Heart left ventricle (tissue), 16 donors: Measurements from ENCODE around the gene GPR25. TPM values are rescaled to one million over a fixed set of nuclear protein-coding genes. Genes with fewer than 3 reads are reported as not detected.

ENCODE experiments used
- ATAC-seq, 4 donors: fragments of 200-7000 bp; cut with Tn5 transposase; one replicate each; pipeline ENCODE4 v1.9.1; 2020 to 2022; ENCODE audit warnings: moderate library complexity in 4 of 4, mild to moderate bottlenecking in 3 of 4, moderate number of reproducible peaks in 1 of 4
- DNase-seq, 5 donors: peaks; one replicate each; pipeline ENCODE4 v3.0.0-alpha.2; 2020
- H3K27ac ChIP-seq, 12 donors: fragments of 200-600 bp; sonication (generic) in 4 of 12; one replicate each; pipeline versions ENCODE4 v1.5.0 to v1.8.0; 2016 to 2022; ENCODE audit warnings: mild to moderate bottlenecking in 2 of 12
- H3K27me3 ChIP-seq, 9 donors: fragments of 200-600 bp; sonication (generic) in 2 of 9; one replicate each; pipeline versions ENCODE4 v1.5.1 to v1.8.0; 2016 to 2022; ENCODE audit warnings: mild to moderate bottlenecking in 3 of 9
- H3K36me3 ChIP-seq, 9 donors: fragments of 200-600 bp; sonication (generic) in 2 of 9; one replicate each; pipeline versions ENCODE4 v1.5.0 to v1.8.0; 2018 to 2022; ENCODE audit warnings: mild to moderate bottlenecking in 2 of 9
- H3K4me1 ChIP-seq, 12 donors: fragments of 200-600 bp; sonication (generic) in 4 of 12; one replicate each; pipeline versions ENCODE4 v1.5.0 to v1.8.0; 2016 to 2022; ENCODE audit warnings: mild to moderate bottlenecking in 3 of 12
- H3K4me3 ChIP-seq, 12 donors: fragments of 200-600 bp; sonication (generic) in 4 of 12; one replicate each; pipeline versions ENCODE4 v1.5.0 to v1.8.0; 2017 to 2022; ENCODE audit warnings: mild to moderate bottlenecking in 9 of 12, moderate library complexity in 4 of 12
- H3K9me3 ChIP-seq, 12 donors: fragments of 200-600 bp; sonication (generic) in 4 of 12; one replicate each; pipeline versions ENCODE4 v1.5.0 to v1.8.0; 2016 to 2022; ENCODE audit warnings: mild to moderate bottlenecking in 1 of 12
- POLR2A ChIP-seq, 2 donors: fragments of 450-650 bp; IDR thresholded peaks; one replicate each; pipeline ENCODE4 v1.6.1; 2017; ENCODE audit warnings: antibody characterized with exemption in 2 of 2, mild to moderate bottlenecking in 2 of 2, moderate library complexity in 2 of 2
- WGBS, 4 donors: extraction: QIAGEN DNeasy Blood & Tissue Kit in 2 of 4; methylation state at CpG; one replicate each; pipeline versions ENCODE4 v1.1.5 to v1.1.7; 2013 to 2018; 5-methylcytosine and 5-hydroxymethylcytosine counted together
- intact Hi-C, 10 donors: fragments of 100-400 bp; cut with DNase I; formaldehyde crosslinking; loops; one replicate each; pipeline versions ENCODE4 v1.11.1 to v1.14.2; 2022
- polyA plus RNA-seq, 2 donors: library from polyadenylated mRNA; stranded (reverse); fragments of 200-250 nt; gene quantifications; one replicate each; pipeline ENCODE4 v1.2.3, GENCODE V29; 2013
- total RNA-seq, 9 donors: library from RNA; depleted of rRNA in 2 of 9; stranded (reverse); fragments of >200 nt in 2 of 9; fragmentation: NEBNext Ultra II Directional in 3 of 9; extraction: Animal tissue kit (Norgen Biotek cat#: 25700) in 3 of 9; gene quantifications; one replicate each; pipeline versions ENCODE4 v1.1.0 to v1.2.4, GENCODE V29; 2016 to 2023
- TF ChIP-seq, protein P1 (sequence below), 12 donors: fragments of 200-600 bp; sonication (generic) in 4 of 12; IDR thresholded peaks; one replicate each; pipeline versions ENCODE4 v1.5.0 to v1.8.0; 2018 to 2022; ENCODE audit warnings: antibody characterized with exemption in 12 of 12, mild to moderate bottlenecking in 5 of 12
- donor health status: ischemic (EF 13 %, LVEDD 7.1; RV severe dilation, severe dysfunction).
- donor health status: healthy with polysubstance abuse.
- donor health status: DM: no; HTN: yes; CAD: no.
- donor health status: DM: no; HTN: no; CAD: no.
- donor health status: ischemic (EF 25% LVEDD 6.9; RV normal size, moderate dysfunction).
- donor health status: ischemic (EF 25% LVEDD 5.7; RV mildly dilated, moderate dysfunction).
- donor health status: healthy.
- donor health status: DM: yes; HTN: yes; CAD: no.
- donor health status: ischemic (EF 35%, LVEDD 5.7; RV mildly dilated, moderate dysfunction).
- donor health status: nonischemic (EF 11% LVEDD 7.7; RV severe dilation, severe dysfunction).
- donor health status: DM: yes; HTN: yes; CAD: no.
- donor health status: PGD.
- donor health status: ischemic (EF 29% LVEDD 5.4; RV normal size, mild dysfunction).
- donor health status: nonischemic (EF 23%, LVEDD 6.1; RV moderate dilation, normal function).

GPR25 gene
- total and polyA plus RNA-seq, 11 donors: not detected

DNA sequence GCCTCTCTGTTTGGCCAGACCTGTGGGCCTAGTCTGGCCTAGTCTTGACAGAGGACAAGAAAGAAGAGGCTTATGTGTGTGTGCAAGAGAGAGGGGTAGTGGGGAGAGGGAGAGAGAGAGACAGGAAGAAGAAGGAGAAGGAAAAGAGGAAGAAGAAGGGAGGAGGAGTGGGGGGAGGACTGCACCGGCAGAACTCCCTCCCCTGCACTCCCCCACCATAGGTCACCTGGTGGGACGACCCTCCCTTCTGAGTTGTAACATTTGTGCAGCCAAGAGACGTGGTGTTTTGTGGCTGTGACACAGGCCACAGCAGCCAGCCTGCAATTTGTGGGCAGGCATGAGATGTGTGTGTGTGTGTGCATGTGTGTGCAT is 26.2 kb downstream of the GPR25 start:
- H3K36me3 ChIP-seq: no peaks in the 10 kb centered on the region
- no peak overlapping the region for H3K27ac ChIP-seq
- WGBS, 4 donors: 50 to 71% (median 61%) methylated on average over 3 of the region's 3 CpGs
- peaks cover 0 to 4% (median 0%) of the 10 kb centered on the region in 9 donors for H3K27me3 ChIP-seq
- no peak for DNase-seq
- H3K4me3 ChIP-seq: no peak overlapping the region
- intact Hi-C loops: no loop called here
- TF ChIP-seq, protein P1, sequence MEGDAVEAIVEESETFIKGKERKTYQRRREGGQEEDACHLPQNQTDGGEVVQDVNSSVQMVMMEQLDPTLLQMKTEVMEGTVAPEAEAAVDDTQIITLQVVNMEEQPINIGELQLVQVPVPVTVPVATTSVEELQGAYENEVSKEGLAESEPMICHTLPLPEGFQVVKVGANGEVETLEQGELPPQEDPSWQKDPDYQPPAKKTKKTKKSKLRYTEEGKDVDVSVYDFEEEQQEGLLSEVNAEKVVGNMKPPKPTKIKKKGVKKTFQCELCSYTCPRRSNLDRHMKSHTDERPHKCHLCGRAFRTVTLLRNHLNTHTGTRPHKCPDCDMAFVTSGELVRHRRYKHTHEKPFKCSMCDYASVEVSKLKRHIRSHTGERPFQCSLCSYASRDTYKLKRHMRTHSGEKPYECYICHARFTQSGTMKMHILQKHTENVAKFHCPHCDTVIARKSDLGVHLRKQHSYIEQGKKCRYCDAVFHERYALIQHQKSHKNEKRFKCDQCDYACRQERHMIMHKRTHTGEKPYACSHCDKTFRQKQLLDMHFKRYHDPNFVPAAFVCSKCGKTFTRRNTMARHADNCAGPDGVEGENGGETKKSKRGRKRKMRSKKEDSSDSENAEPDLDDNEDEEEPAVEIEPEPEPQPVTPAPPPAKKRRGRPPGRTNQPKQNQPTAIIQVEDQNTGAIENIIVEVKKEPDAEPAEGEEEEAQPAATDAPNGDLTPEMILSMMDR (IDR thresholded peaks at IDR 0.05): no peak
- TF ChIP-seq POLR2A (IDR thresholded peaks at IDR 0.05): no peak
- H3K9me3 ChIP-seq: no peaks in the 10 kb centered on the region
- H3K4me1 ChIP-seq: peaks cover 0 to under 1% (median 0%) of the 10 kb centered on the region in 12 donors
- no peak for ATAC-seq

GRCh38 chr1:200899451-200899915 is 26.7 kb downstream of the GPR25 start:
- WGBS, 4 donors: 88 to 91% (median 90%) methylated on average over 7 to 10 of the region's 10 CpGs
- no peak for DNase-seq

GRCh38 chr1:200899954-200900867 is 27.4 kb downstream of the GPR25 start:
- TF ChIP-seq, protein P1 (IDR thresholded peaks at IDR 0.05): no peak
- no peak for TF ChIP-seq POLR2A (IDR thresholded peaks at IDR 0.05)
- WGBS, 4 donors: 92 to 95% (median 93%) methylated on average over 11 to 16 of the region's 16 CpGs
- Histone ChIP-seq H3K27me3 (peaks cover 0 to 4% (median 0%) of the 10 kb centered on the region in 9 donors), H3K9me3 (no peaks in the 10 kb centered on the region), H3K4me1 (peaks cover 0 to 6% (median 0%) of the 10 kb centered on the region in 12 donors), H3K36me3 (no peaks in the 10 kb centered on the region), H3K4me3 (no peak overlapping the region), H3K27ac (no peak overlapping the region)
- no peak for DNase-seq
- no peak for ATAC-seq
- intact Hi-C loops: no loop called here

More at GRCh38 chr1:200899451-200899915, 26.7 kb downstream of the GPR25 start:
- ATAC-seq: no peak
- intact Hi-C loops: no loop called here
- no peak overlapping the region for H3K4me3 ChIP-seq
- TF ChIP-seq, protein P1 (IDR thresholded peaks at IDR 0.05): no peak
- no peak for TF ChIP-seq POLR2A (IDR thresholded peaks at IDR 0.05)
- H3K27me3 ChIP-seq: peaks cover 0 to 4% (median 0%) of the 10 kb centered on the region in 9 donors
- H3K36me3 ChIP-seq: no peaks in the 10 kb centered on the region
- H3K4me1 ChIP-seq: peaks cover 0 to 4% (median 0%) of the 10 kb centered on the region in 12 donors
- H3K9me3 ChIP-seq: no peaks in the 10 kb centered on the region
- H3K27ac ChIP-seq: no peak overlapping the region

DNA sequence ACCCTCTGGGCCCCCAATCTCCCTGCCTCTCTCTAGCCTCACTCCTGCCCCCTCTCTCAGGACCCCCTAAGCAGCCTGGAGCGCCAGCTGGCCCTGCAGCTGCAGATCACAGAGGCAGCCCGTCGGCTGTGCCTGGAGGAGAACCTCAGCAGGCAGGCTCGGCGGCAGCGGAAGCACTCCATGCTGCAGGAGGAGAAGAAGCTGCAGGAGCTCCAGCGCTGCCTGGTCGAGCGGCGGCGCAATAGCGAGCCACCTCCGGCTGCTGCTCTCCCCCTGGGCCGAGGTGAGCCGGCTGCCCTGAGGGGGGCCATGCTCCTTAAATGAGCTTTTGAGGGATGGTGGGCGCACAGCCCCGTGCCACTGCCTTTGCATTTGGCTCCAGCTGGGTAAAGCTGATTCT is 28.1 kb downstream of the GPR25 start:
- Histone ChIP-seq H3K4me1 (peaks cover 0 to 11% (median 0%) of the 10 kb centered on the region in 12 donors), H3K9me3 (no peaks in the 10 kb centered on the region), H3K27ac (no peak overlapping the region), H3K27me3 (peaks cover 0 to 4% (median 0%) of the 10 kb centered on the region in 9 donors), H3K4me3 (no peak overlapping the region), H3K36me3 (no peaks in the 10 kb centered on the region)
- ATAC-seq (no peak), DNase-seq (no peak)
- TF ChIP-seq, protein P1 (IDR thresholded peaks at IDR 0.05): no peak
- no peak for TF ChIP-seq POLR2A (IDR thresholded peaks at IDR 0.05)
- WGBS, 4 donors: 90 to 96% (median 93%) methylated on average over 16 to 17 of the region's 17 CpGs
- intact Hi-C loops: no loop called here
